ENCODE results near the gene CFAP97D1. TPM values are rescaled to one million over a fixed set of nuclear protein-coding genes. Genes with fewer than 3 reads are reported as not detected.

CFAP97D1 gene
- total RNA-seq, 1 donor from 2014 or later: not detected

GRCh38 chr17:43759836-43760235, 20.4 kb upstream of the CFAP97D1 start:
- no peak for TF ChIP-seq CTCF (IDR thresholded peaks at IDR 0.05; ENCODE audit: unreplicated experiment)
- H3K4me3 Mint-ChIP-seq: no peak overlapping the region
- H3K9me3 Mint-ChIP-seq: no peaks in the 10 kb centered on the region
- no peak for DNase-seq (ENCODE audit: low spot score in 2 of 2, unreplicated experiment in 2 of 2)
- peak overlapping the region; percentile 75 for H3K27ac Mint-ChIP-seq
- peaks cover 30% of the 10 kb centered on the region for H3K27me3 Mint-ChIP-seq (ENCODE audit: low read depth)
- no peaks in the 10 kb centered on the region for H3K36me3 Mint-ChIP-seq
- peaks cover 25% of the 10 kb centered on the region for H3K4me1 Mint-ChIP-seq

- Mint-ChIP-seq H3K4me1 (peaks cover 25% of the 10 kb centered on the region), H3K36me3 (no peaks in the 10 kb centered on the region), H3K4me3 (no peak overlapping the region), H3K27ac (peak overlapping the region; percentile 75), H3K27me3 (ENCODE audit: low read depth) (peaks cover 27% of the 10 kb centered on the region), H3K9me3 (no peaks in the 10 kb centered on the region)
- peak; percentile 86 to 97 for DNase-seq (ENCODE audit: low spot score in 2 of 2, unreplicated experiment in 2 of 2)
- TF ChIP-seq CTCF (IDR thresholded peaks at IDR 0.05; ENCODE audit: unreplicated experiment): peak; percentile 90
Observed at GRCh38 chr17:43760254-43760852, 19.9 kb upstream of the CFAP97D1 start.

GRCh38 chr17:43766413-43767052, 13.7 kb upstream of the CFAP97D1 start:
- no peaks in the 10 kb centered on the region for H3K4me1 Mint-ChIP-seq
- H3K36me3 Mint-ChIP-seq: peaks cover 23% of the 10 kb centered on the region
- no peaks in the 10 kb centered on the region for H3K9me3 Mint-ChIP-seq
- no peak overlapping the region for H3K27ac Mint-ChIP-seq
- H3K27me3 Mint-ChIP-seq (ENCODE audit: low read depth): no peaks in the 10 kb centered on the region
- no peak overlapping the region for H3K4me3 Mint-ChIP-seq
- TF ChIP-seq CTCF (IDR thresholded peaks at IDR 0.05; ENCODE audit: unreplicated experiment): peak; percentile 55
- DNase-seq (ENCODE audit: low spot score in 2 of 2, unreplicated experiment in 2 of 2): no peak

- Mint-ChIP-seq H3K9me3 (no peaks in the 10 kb centered on the region), H3K4me1 (no peaks in the 10 kb centered on the region)
Observed at GRCh38 chr17:43767053-43767712, 13.1 kb upstream of the CFAP97D1 start.

GRCh38 chr17:43767713-43768059, 12.5 kb upstream of the CFAP97D1 start:
- no peak for TF ChIP-seq CTCF (IDR thresholded peaks at IDR 0.05; ENCODE audit: unreplicated experiment)
- peaks cover 31% of the 10 kb centered on the region for H3K36me3 Mint-ChIP-seq
- no peak overlapping the region for H3K4me3 Mint-ChIP-seq
- DNase-seq (ENCODE audit: low spot score in 2 of 2, unreplicated experiment in 2 of 2): no peak
- no peaks in the 10 kb centered on the region for H3K4me1 Mint-ChIP-seq
- no peaks in the 10 kb centered on the region for H3K9me3 Mint-ChIP-seq
- no peak overlapping the region for H3K27ac Mint-ChIP-seq
- no peaks in the 10 kb centered on the region for H3K27me3 Mint-ChIP-seq (ENCODE audit: low read depth)

More at GRCh38 chr17:43767053-43767712, 13.1 kb upstream of the CFAP97D1 start:
- no peak for TF ChIP-seq CTCF (IDR thresholded peaks at IDR 0.05; ENCODE audit: unreplicated experiment)
- DNase-seq (ENCODE audit: low spot score in 2 of 2, unreplicated experiment in 2 of 2): no peak
- Mint-ChIP-seq H3K27me3 (ENCODE audit: low read depth) (no peaks in the 10 kb centered on the region), H3K36me3 (peaks cover 26% of the 10 kb centered on the region), H3K4me3 (no peak overlapping the region), H3K27ac (no peak overlapping the region)

All from mesothelial cell of epicardium (in vitro differentiated cells).